ENCODE data around the gene DLGAP4. TPM values are rescaled to one million over a fixed set of nuclear protein-coding genes. Genes with fewer than 3 reads are reported as not detected.

The DLGAP4 gene
- total and polyA plus RNA-seq, 2 of the 8 experiments (the other 6 are each of a cell fraction or from before 2014, with no cell fraction given) = 41.2 to 57.2 TPM

- no peak overlapping the region for H4K8ac ChIP-seq (ENCODE audit: extremely low read depth, insufficient read depth, low read length)
- H3K36me3 ChIP-seq (ENCODE audit: control insufficient read depth in 2 of 4, insufficient read depth in 4 of 4, low read length in 3 of 4) = peaks cover 6 to 25% (median 12%) of the 10 kb centered on the region in 4 experiments
- H2BK15ac ChIP-seq (ENCODE audit: low read length) = no peak overlapping the region
- H3K23me2 ChIP-seq (ENCODE audit: low read depth, low read length) = no peaks in the 10 kb centered on the region
- H2BK20ac ChIP-seq (ENCODE audit: low read length) = no peak overlapping the region
- H3K14ac ChIP-seq (ENCODE audit: insufficient read length) = no peak overlapping the region
- no peak overlapping the region for H3K9ac ChIP-seq (replicated peaks in 1 of 4; ENCODE audit: extremely low read depth in 1 of 4, low read depth in 3 of 4, low read length in 3 of 4)
- no peak overlapping the region for H3K18ac ChIP-seq (ENCODE audit: extremely low read depth, low read length)
- H3K23ac ChIP-seq (ENCODE audit: insufficient read length) = no peak overlapping the region
- H3K56ac ChIP-seq (replicated peaks; ENCODE audit: insufficient read length, low read depth, low read length) = no peak overlapping the region
- CTCF ChIA-PET (ENCODE audit: partially characterized antibody) = interaction anchor here (0.8 to 1.8 kb wide), 2 partner anchors 27 to 88 kb away, joined by 3 to 5 read pairs; no protein-coding TSS in a partner anchor
- no peaks in the 10 kb centered on the region for H3K9me3 ChIP-seq (ENCODE audit: insufficient read depth in 2 of 2, low read depth in 1 of 2, low read length in 1 of 2)
- H3K4me3 ChIP-seq (ENCODE audit: extremely low read depth in 1 of 4, insufficient read depth in 2 of 4, low read depth in 3 of 4, low read length in 4 of 4) = no peak overlapping the region
- no peaks in the 10 kb centered on the region for H3K79me1 ChIP-seq (ENCODE audit: low read depth, low read length)
- no peaks in the 10 kb centered on the region for H3K4me1 ChIP-seq (replicated peaks in 1 of 4; ENCODE audit: control insufficient read depth in 3 of 4, insufficient read depth in 4 of 4, low read length in 3 of 4)
- no peak overlapping the region for H3K4me2 ChIP-seq (ENCODE audit: insufficient read depth in 1 of 2, low read depth in 2 of 2, low read length in 2 of 2)
- POLR2A ChIA-PET (ENCODE audit: partially characterized antibody) = no interaction called here
- H3K27ac ChIP-seq (ENCODE audit: low read depth, low read length) = no peak overlapping the region
- H2AFZ ChIP-seq (ENCODE audit: low read length) = no peak overlapping the region
- no peak overlapping the region for H4K5ac ChIP-seq (ENCODE audit: insufficient read length, low read depth, low read length)
- DNase-seq (ENCODE audit: low read depth in 1 of 2, low spot score in 2 of 2) (no peak), FAIRE-seq (no peak)
- H2BK5ac ChIP-seq (ENCODE audit: low read depth, low read length) = no peak overlapping the region
- H3K4ac ChIP-seq (replicated peaks; ENCODE audit: insufficient read length, low read depth, low read length) = no peak overlapping the region
- H2BK12ac ChIP-seq (ENCODE audit: low read depth, low read length) = no peak overlapping the region
- no peak for TF ChIP-seq ASH2L (IDR thresholded peaks at IDR 0.05; ENCODE audit: low read length)
- TF ChIP-seq SIRT6 (IDR thresholded peaks at IDR 0.05; ENCODE audit: low read length) = no peak
- no peak for TF ChIP-seq SRF (IDR thresholded peaks at IDR 0.05; ENCODE audit: low read depth, low read length)
- TF ChIP-seq ATF2 (IDR thresholded peaks at IDR 0.05; ENCODE audit: low read length) = no peak
- TF ChIP-seq CHD1 (IDR thresholded peaks at IDR 0.05; ENCODE audit: low read depth, low read length) = no peak
- WGBS, 2 experiments (ENCODE audit: extremely low coverage in 1 of 2, insufficient coverage in 1 of 2, insufficient read length in 1 of 2, insufficient replicate concordance in 2 of 2, low coverage in 1 of 2, low lambda C conversion rate in 2 of 2, missing lambda C conversion rate in 1 of 2) = 92% methylated on average over 1 of the region's 1 CpG; no CpG with 5 or more reads in 1 of the 2 experiments
- no peak overlapping the region for H2BK120ac ChIP-seq (replicated peaks; ENCODE audit: low read depth, low read length)
- H2AK5ac ChIP-seq (ENCODE audit: low read depth, low read length) = no peak overlapping the region
- H3K27me3 ChIP-seq (replicated peaks in 1 of 4; ENCODE audit: control insufficient read depth in 3 of 4, extremely low read depth in 1 of 4, insufficient read depth in 3 of 4, low read length in 3 of 4) = no peaks in the 10 kb centered on the region
- H3K79me2 ChIP-seq (ENCODE audit: control insufficient read depth in 1 of 2, insufficient read depth in 2 of 2, low read length in 2 of 2) = no peaks in the 10 kb centered on the region
- H4K20me1 ChIP-seq (replicated peaks in 1 of 2; ENCODE audit: control insufficient read depth in 1 of 2, insufficient read depth in 2 of 2, low read length in 2 of 2) = peaks cover 5% of the 10 kb centered on the region in 2 experiments
- H4K91ac ChIP-seq (replicated peaks; ENCODE audit: insufficient read length, low read length) = no peak overlapping the region
Measured at GRCh38 chr20:36521526-36521925, 215.4 kb downstream of the DLGAP4 start.

Measured in H1 (cell line).